ENCODE data around the gene BRCA1. TPM values are rescaled to one million over a fixed set of nuclear protein-coding genes. Genes with fewer than 3 reads are reported as not detected.
"Not testable (repeated sequence)": the region's sequence is repeated elsewhere in the genome, so short reads cannot be mapped to it uniquely, and the experiment has no call there.

The BRCA1 gene
- polyA plus RNA-seq, 2 of the 4 experiments (the other 2 are of a cell fraction): 41.0 to 71.8 TPM

- ChIA-PET CTCF (no interaction called here), POLR2A (interaction anchor here (0.9 kb wide), 1 partner anchor 42 kb away, joined by 4 read pairs; the partner anchor contains the start of gene NBR1)
- H3K27ac ChIP-seq: no peak overlapping the region
- 92% methylated on average over 11 of the region's 11 CpGs for WGBS (ENCODE audit: missing lambda C conversion rate)
- peaks cover 8% of the 10 kb centered on the region; the same call in 2 of the 3 replicates for H3K4me1 ChIP-seq
- FAIRE-seq (no peak), DNase-seq (ENCODE audit: low read depth in 1 of 2, low spot score in 1 of 2) (no peak), ATAC-seq (no peak)
- no peaks in the 10 kb centered on the region for H3K9me3 ChIP-seq
- H3K4me3 ChIP-seq: no peak overlapping the region
- H3K4me2 ChIP-seq: no peak overlapping the region
- TF ChIP-seq RARB (CRISPR knock-in tag; IDR thresholded peaks at IDR 0.05) (no peak), PBX3 (IDR thresholded peaks at IDR 0.05) (no peak), REST (IDR thresholded peaks at IDR 0.05) (no peak), MAZ (IDR thresholded peaks at IDR 0.05; ENCODE audit: borderline replicate concordance, low read depth, low read length) (no peak), RAD21 (conservative IDR thresholded peaks at IDR 0.05 in 1 of 2, IDR thresholded peaks at IDR 0.05 in 1 of 2) (no peak), EP300 (IDR thresholded peaks at IDR 0.05) (no peak), FOSB (CRISPR knock-in tag; IDR thresholded peaks at IDR 0.05) (no peak), CBX2 (IDR thresholded peaks at IDR 0.05; ENCODE audit: borderline replicate concordance, low read depth) (no peak), HOXA7 (CRISPR knock-in tag; IDR thresholded peaks at IDR 0.05) (no peak), PHF8 (IDR thresholded peaks at IDR 0.05; ENCODE audit: borderline replicate concordance, low read depth) (no peak), ZSCAN20 (CRISPR knock-in tag; IDR thresholded peaks at IDR 0.05) (no peak), E2F6 (IDR thresholded peaks at IDR 0.05; ENCODE audit: borderline replicate concordance, low read depth) (no peak), KDM5A (IDR thresholded peaks at IDR 0.05) (no peak), SREBF2 (IDR thresholded peaks at IDR 0.05) (no peak)
Observed at GRCh38 chr17:43129671-43130010, 4.5 kb upstream of the BRCA1 start.

GRCh38 chr17:43127333-43127876 is 2.2 kb upstream of the BRCA1 start:
- ATAC-seq, POLR2A ChIA-PET, H3K9me3 ChIP-seq, H3K4me3 ChIP-seq, H3K27ac ChIP-seq, FAIRE-seq: not testable (repeated sequence)
- DNase-seq (ENCODE audit: low read depth in 1 of 2, low spot score in 1 of 2): peak in 1 of 2 experiments; percentile 26
- Histone ChIP-seq H3K4me1 (peaks cover 15% of the 10 kb centered on the region), H3K4me2 (0 out of 3 replicates have a peak overlapping the region, but pooled peaks have one; percentile 84)
- WGBS (ENCODE audit: missing lambda C conversion rate): 88% methylated on average over 6 of the region's 6 CpGs
- peak; percentile 29 for TF ChIP-seq MAFK (IDR thresholded peaks at IDR 0.05; ENCODE audit: partially characterized antibody)
- CTCF ChIA-PET: interaction anchor here (0.6 to 1.3 kb wide), 2 partner anchors 24 to 46 kb away, joined by 3 read pairs; no protein-coding TSS in a partner anchor

- ChIA-PET CTCF (interaction anchor here (0.6 to 1.3 kb wide), 2 partner anchors 24 to 47 kb away, joined by 3 read pairs; no protein-coding TSS in a partner anchor), POLR2A (no interaction called here)
- 96% methylated on average over 15 of the region's 24 CpGs for WGBS (ENCODE audit: missing lambda C conversion rate)
- ATAC-seq (no peak), FAIRE-seq (no peak), DNase-seq (ENCODE audit: low read depth in 1 of 2, low spot score in 1 of 2) (no peak)
- H3K9me3 ChIP-seq: no peaks in the 10 kb centered on the region
- peaks cover 15% of the 10 kb centered on the region for H3K4me1 ChIP-seq
- H3K4me2 ChIP-seq: peak overlapping the region; percentile 84; the same call in 2 of the 3 replicates
- TF ChIP-seq HDAC2 (IDR thresholded peaks at IDR 0.05) (no peak), EP300 (IDR thresholded peaks at IDR 0.05) (no peak), MYC (IDR thresholded peaks at IDR 0.05; ENCODE audit: borderline replicate concordance, low read length) (no peak), FOSB (CRISPR knock-in tag; IDR thresholded peaks at IDR 0.05) (no peak), CBX8 (IDR thresholded peaks at IDR 0.05) (no peak), MAX (IDR thresholded peaks at IDR 0.05) (no peak), RAD21 (conservative IDR thresholded peaks at IDR 0.05 in 1 of 2, IDR thresholded peaks at IDR 0.05 in 1 of 2) (no peak), NFE2L2 (conservative IDR thresholded peaks at IDR 0.05; ENCODE audit: low read length) (no peak), ZC3H11A (IDR thresholded peaks at IDR 0.05) (no peak), SMC3 (IDR thresholded peaks at IDR 0.05) (no peak), REST (IDR thresholded peaks at IDR 0.05) (no peak)
- peak overlapping the region in 1 of 2 experiments; percentile 90; a peak in 3 of 6 replicates for H3K27ac ChIP-seq
- H3K4me3 ChIP-seq: peak overlapping the region; percentile 78; the same call in 2 of the 3 replicates
Observed at GRCh38 chr17:43126911-43127290, 1.7 kb upstream of the BRCA1 start.
